ENCODE measurements around the gene SLTM.
A peak's percentile ranks its signal among the peaks of the same experiment; 100 is the strongest.
"Not testable (repeated sequence)": the region's sequence is repeated elsewhere in the genome, so short reads cannot be mapped to it uniquely, and the experiment has no call there.

The SLTM gene

GRCh38 chr15:58876306-58877106 lies 57.0 kb downstream of the SLTM start:
- DNase-seq (ENCODE audit: low spot score), result no peak

GRCh38 chr15:58875343-58875742 lies 58.1 kb downstream of the SLTM start:
- no peak for DNase-seq (ENCODE audit: low spot score)

GRCh38 chr15:58873267-58873666 lies 60.2 kb downstream of the SLTM start:
- no peak for DNase-seq (ENCODE audit: low spot score)

GRCh38 chr15:58870451-58870850 lies 63.0 kb downstream of the SLTM start:
- no peak for DNase-seq (ENCODE audit: low spot score)

- DNase-seq (ENCODE audit: low spot score), result no peak
Measured at GRCh38 chr15:58867926-58868325, 65.6 kb downstream of the SLTM start.

- no peak for DNase-seq (ENCODE audit: low spot score)
Measured at GRCh38 chr15:58865425-58865880, 68.0 kb downstream of the SLTM start.

GRCh38 chr15:58864602-58865424 lies 68.7 kb downstream of the SLTM start:
- DNase-seq (ENCODE audit: low spot score), result peak; percentile 13

- DNase-seq (ENCODE audit: low spot score), result no peak
Measured at GRCh38 chr15:58862326-58862725, 71.2 kb downstream of the SLTM start.

GRCh38 chr15:58856621-58857020 lies 76.9 kb downstream of the SLTM start:
- DNase-seq (ENCODE audit: low spot score), result not testable (repeated sequence)

- no peak for DNase-seq (ENCODE audit: low spot score)
Measured at GRCh38 chr15:58856086-58856485, 77.4 kb downstream of the SLTM start.

GRCh38 chr15:58854593-58854992 lies 78.9 kb downstream of the SLTM start:
- DNase-seq (ENCODE audit: low spot score), result no peak

GRCh38 chr15:58852347-58852746 lies 81.1 kb downstream of the SLTM start:
- DNase-seq (ENCODE audit: low spot score), result no peak

GRCh38 chr15:58851205-58851604 lies 82.3 kb downstream of the SLTM start:
- not testable (repeated sequence) for DNase-seq (ENCODE audit: low spot score)

GRCh38 chr15:58842713-58843396 lies 90.6 kb downstream of the SLTM start:
- no peak for DNase-seq (ENCODE audit: low spot score)

GRCh38 chr15:58840048-58840447 lies 93.4 kb downstream of the SLTM start:
- DNase-seq (ENCODE audit: low spot score), result no peak

- DNase-seq (ENCODE audit: low spot score), result no peak
Measured at GRCh38 chr15:58839485-58839884, 94.0 kb downstream of the SLTM start.

- DNase-seq (ENCODE audit: low spot score), result not testable (repeated sequence)
Measured at GRCh38 chr15:58833681-58834426, 99.6 kb downstream of the SLTM start.

GRCh38 chr15:58830556-58830955 lies 102.9 kb downstream of the SLTM start:
- DNase-seq (ENCODE audit: low spot score), result no peak
